Endothelial cell of umbilical vein (primary cell): ENCODE measurements around the gene EIF4A3. TPM values are rescaled to one million over a fixed set of nuclear protein-coding genes. Genes with fewer than 3 reads are reported as not detected.

Experiments used
- BruUV-seq: library from RNA; stranded (reverse); fragments of 400-500 nt; replicated peaks from 2 replicates; lab custom pipeline; 2021; lab: Mats Ljungman, UMichigan
- CTCF ChIA-PET: fragments of 300-600, 350-600 bp; sonication (Branson Sonifier 250); formaldehyde crosslinking; loops from one replicate; lab custom pipeline; 2021; ENCODE audit warnings: antibody characterized with exemption, inconsistent platforms; lab: Charles Lee
- POLR2A ChIA-PET: fragments of 300-600, 350-600 bp; sonication (Branson Sonifier 250); formaldehyde crosslinking; loops from one replicate; lab custom pipeline; 2021; ENCODE audit warnings: antibody characterized with exemption, inconsistent platforms; lab: Charles Lee
- DNase-seq: peaks from one replicate; pipeline ENCODE4 v3.0.0-alpha.2; 2011; ENCODE audit warnings: low read depth, low spot score
- FAIRE-seq: peaks from 2 replicates; lab custom pipeline; 2011; peaks lifted over from hg19 to GRCh38; lab: Jason Lieb, UNC
- H2AFZ ChIP-seq: 2 replicates; pipeline ENCODE4 v1.6.0; 2012; ENCODE audit warnings: low read depth, low read length, control low read depth, inconsistent platforms
- H3K27ac ChIP-seq: 2 replicates; pipeline ENCODE4 v1.5.1; 2011; ENCODE audit warnings: low read depth, mild to moderate bottlenecking, control low read depth, low read length, moderate library complexity; ENCODE audit not compliant: insufficient read depth
- H3K27me3 ChIP-seq, 2 experiments: 2 replicates each; pipeline versions ENCODE4 v1.6.0 to v1.6.1; 2011; ENCODE audit warnings: low read length in 2 of 2, mixed read lengths in 1 of 2; ENCODE audit not compliant: control insufficient read depth in 2 of 2, insufficient read depth in 2 of 2
- H3K36me3 ChIP-seq, 2 experiments: 2 replicates in 1 of 2; 3 replicates in 1 of 2; pipeline ENCODE4 v1.5.1; 2011; ENCODE audit warnings: low read length in 2 of 2, mild to moderate bottlenecking in 1 of 2, moderate library complexity in 1 of 2; ENCODE audit not compliant: control insufficient read depth in 2 of 2, insufficient read depth in 2 of 2; ENCODE audit errors: extremely low read depth in 1 of 2
- H3K4me1 ChIP-seq: 3 replicates; pipeline ENCODE4 v1.5.1; 2011; ENCODE audit warnings: mild to moderate bottlenecking, low read length; ENCODE audit not compliant: control insufficient read depth, insufficient read depth; ENCODE audit errors: extremely low read depth
- H3K4me2 ChIP-seq: 2 replicates; pipeline ENCODE4 v1.6.1; 2011; ENCODE audit warnings: low read length, control low read depth, mixed read lengths; ENCODE audit not compliant: insufficient read depth
- H3K4me3 ChIP-seq, 3 experiments: fragments of 200-600 bp in 1 of 3; sonication (generic), shearing (Covaris generic) in 1 of 3; replicated peaks in 1 of 3; 2 replicates each; pipeline ENCODE4 v1.5.1; 2011 to 2016; ENCODE audit warnings: control low read depth in 3 of 3, low read length in 3 of 3, mild to moderate bottlenecking in 2 of 3, inconsistent platforms in 1 of 3, low read depth in 1 of 3, moderate library complexity in 1 of 3; ENCODE audit not compliant: insufficient read depth in 1 of 3
- H3K79me2 ChIP-seq: 2 replicates; pipeline ENCODE4 v1.6.0; 2012; ENCODE audit warnings: low read length, inconsistent platforms; ENCODE audit not compliant: control insufficient read depth, insufficient read depth
- H3K9ac ChIP-seq: replicated peaks from 2 replicates; pipeline ENCODE3; 2011; ENCODE audit warnings: low read length, control low read depth; ENCODE audit not compliant: insufficient read depth; ENCODE audit errors: extremely low read depth
- H3K9me1 ChIP-seq: replicated peaks from 3 replicates; pipeline ENCODE4 v1.6.0; 2011; ENCODE audit warnings: mild to moderate bottlenecking, low read length; ENCODE audit not compliant: control insufficient read depth, insufficient read depth; ENCODE audit errors: extremely low read depth
- H3K9me3 ChIP-seq: replicated peaks from 2 replicates; pipeline ENCODE4 v1.5.1; 2012; ENCODE audit warnings: low read length, inconsistent platforms; ENCODE audit not compliant: control insufficient read depth, insufficient read depth
- H4K20me1 ChIP-seq: replicated peaks from 2 replicates; pipeline ENCODE3; 2011; ENCODE audit warnings: mild to moderate bottlenecking, low read length; ENCODE audit not compliant: control insufficient read depth, insufficient read depth; ENCODE audit errors: extremely low read depth
- CTCF ChIP-seq, 2 donors: IDR thresholded peaks; 1 replicate in 1 of 2; 2 replicates in 1 of 2; pipeline ENCODE4 v1.5.1; 2011; ENCODE audit warnings: low read length in 2 of 2, mild to moderate bottlenecking in 2 of 2, moderate library complexity in 2 of 2, control low read depth in 1 of 2, inconsistent platforms in 1 of 2, low read depth in 1 of 2; ENCODE audit not compliant: insufficient read depth in 1 of 2; ENCODE audit errors: extremely low read depth in 1 of 2
- EZH2 ChIP-seq: IDR thresholded peaks from 2 replicates; pipeline ENCODE4 v1.6.1; 2012; ENCODE audit warnings: borderline replicate concordance, low read depth, mild to moderate bottlenecking, moderate library complexity, low read length, inconsistent platforms; ENCODE audit not compliant: severe bottlenecking
- FOS ChIP-seq: IDR thresholded peaks from 2 replicates; pipeline ENCODE4 v1.6.1; 2011; ENCODE audit warnings: mild to moderate bottlenecking, low read length, moderate library complexity, borderline replicate concordance; ENCODE audit not compliant: insufficient read depth
- GATA2 ChIP-seq: IDR thresholded peaks from 2 replicates; pipeline ENCODE4 v1.7.0; 2011; ENCODE audit warnings: low read depth, mild to moderate bottlenecking, moderate library complexity, mixed read lengths, low read length; ENCODE audit not compliant: insufficient read length, insufficient read depth
- JUN ChIP-seq: IDR thresholded peaks from 2 replicates; pipeline ENCODE4 v1.6.1; 2011; ENCODE audit warnings: borderline replicate concordance, low read depth; ENCODE audit not compliant: insufficient read length, insufficient read depth
- MAX ChIP-seq: IDR thresholded peaks from 2 replicates; pipeline ENCODE4 v1.6.1; 2011; ENCODE audit not compliant: insufficient read depth, insufficient read length
- MYC ChIP-seq: IDR thresholded peaks from one replicate; pipeline ENCODE4 v1.6.1; 2011; ENCODE audit warnings: mild to moderate bottlenecking, low read depth, low read length
- POLR2A ChIP-seq: IDR thresholded peaks from 2 replicates; pipeline ENCODE4 v1.6.1; 2012; ENCODE audit warnings: low read depth, mild to moderate bottlenecking, control low read depth, low read length
- POLR2AphosphoS5 ChIP-seq: IDR thresholded peaks from 2 replicates; pipeline ENCODE4 v1.6.1; 2012; ENCODE audit warnings: low read depth, mild to moderate bottlenecking, control low read depth, low read length, moderate library complexity; ENCODE audit not compliant: insufficient read depth
- dilution Hi-C: fragments of 300-500 bp; cut with MboI; formaldehyde crosslinking; loops from one replicate; pipeline ENCODE4 v1.15.0; 2019; ENCODE audit warnings: low sequenced_read_pairs; ENCODE audit not compliant: extremely low pct_ligation_motif_present
- intact Hi-C: fragments of 100-400 bp; cut with micrococcal nuclease; formaldehyde crosslinking; loops from one replicate; pipeline ENCODE4 v1.10.0; 2022
- polyA plus RNA-seq, 4 experiments: library from polyadenylated mRNA; depleted of rRNA in 3 of 4; stranded (reverse) in 3 of 4; unstranded in 1 of 4; fragments of >200 nt; gene quantifications; 2 replicates each; pipeline versions ENCODE4 v1.2.1 to v1.2.3, GENCODE V29; 2011 to 2012; ENCODE audit warnings: missing spikeins in 1 of 4
- total RNA-seq: library from RNA; stranded (reverse); gene quantifications from 2 replicates; pipeline ENCODE4 v1.2.3, GENCODE V29; 2021

The EIF4A3 gene
- total and polyA plus RNA-seq, 2 donors (not counting 3 experiments of a cell fraction or from before 2014, with no cell fraction given) = 90.4 to 94.5 TPM

- H4K20me1 ChIP-seq = no peaks in the 10 kb centered on the region
- H3K4me2 ChIP-seq = no peak overlapping the region
- TF ChIP-seq JUN (no peak), FOS (no peak), MYC (no peak), CTCF (IDR thresholded peaks at IDR 0.05; ENCODE audit: extremely low read depth in 1 of 2, insufficient read depth in 1 of 2, low read depth in 1 of 2, low read length in 2 of 2) (no peak), POLR2A (no peak), GATA2 (no peak), MAX (no peak), POLR2AphosphoS5 (no peak), EZH2 (no peak)
- POLR2A ChIA-PET = no interaction called here
- no peak overlapping the region for H3K27ac ChIP-seq
- no peak overlapping the region for H3K9ac ChIP-seq
- CTCF ChIA-PET = interaction anchor here (0.6 to 3.2 kb wide), 23 partner anchors 9 to 776 kb away, joined by 3 to 46 read pairs (median 6); partner anchors contain the start of gene ENDOV
- FAIRE-seq (no peak), DNase-seq (no peak)
- intact Hi-C loops = loop anchor here (1.0 to 5.0 kb wide), 2 partner anchors 66 to 165 kb away; partner anchors contain the start of gene RNF213
- H3K4me3 ChIP-seq = no peak overlapping the region
- peaks cover 0 to 5% of the 10 kb centered on the region in 2 experiments for H3K27me3 ChIP-seq
- no peaks in the 10 kb centered on the region for H3K36me3 ChIP-seq
- no peaks in the 10 kb centered on the region for H3K9me1 ChIP-seq
- no peaks in the 10 kb centered on the region for H3K4me1 ChIP-seq
- dilution Hi-C loops = no loop called here
- no peaks in the 10 kb centered on the region for H3K9me3 ChIP-seq
- H2AFZ ChIP-seq = no peak overlapping the region
- no TSS peak for BruUV-seq
- no peaks in the 10 kb centered on the region for H3K79me2 ChIP-seq
These were observed 49.7 kb upstream of the EIF4A3 start for GRCh38 chr17:80196652-80197051.
